NT2/D1 (cell line): Measurements from ENCODE around the gene CPSF3.

Experiments used
- YY1 ChIP-seq: IDR thresholded peaks from 2 replicates; pipeline ENCODE4 v1.6.1; 2011; ENCODE audit not compliant: insufficient read length, insufficient read depth
- ZNF274 ChIP-seq: IDR thresholded peaks from 2 replicates; pipeline ENCODE4 v1.6.1; 2011; ENCODE audit warnings: mild to moderate bottlenecking, low read depth, low read length

- TF ChIP-seq YY1, result no peak
- TF ChIP-seq ZNF274, result no peak
Observed at GRCh38 chr2:9403924-9404323, 19.5 kb upstream of the CPSF3 start.
